Upper lobe of left lung (tissue), 6 donors: ENCODE measurements around the gene ERLIN1. TPM values are rescaled to one million over a fixed set of nuclear protein-coding genes. Genes with fewer than 3 reads are reported as not detected.
A peak's percentile ranks its signal among the peaks of the same experiment; 100 is the strongest.

Source experiments
- ATAC-seq, 2 donors: fragments of 200-7000 bp; cut with Tn5 transposase; one replicate each; pipeline ENCODE4 v1.9.1; 2022; ENCODE audit warnings: mild to moderate bottlenecking in 2 of 2, moderate library complexity in 2 of 2; ENCODE audit not compliant: low FRiP score in 2 of 2
- DNase-seq, 2 donors: peaks; one replicate each; pipeline ENCODE4 v3.0.0-alpha.2; 2019 to 2020
- H3K27ac ChIP-seq, 4 donors: fragments of 200-600 bp; sonication (generic); one replicate each; pipeline ENCODE4 v1.5.1; 2016 to 2019
- H3K27me3 ChIP-seq, 4 donors: fragments of 200-600 bp; sonication (generic); one replicate each; pipeline ENCODE4 v1.5.1; 2017 to 2019
- H3K36me3 ChIP-seq, 4 donors: fragments of 200-600 bp; sonication (generic); one replicate each; pipeline ENCODE4 v1.5.1; 2016 to 2019
- H3K4me1 ChIP-seq, 4 donors: fragments of 200-600 bp; sonication (generic); one replicate each; pipeline ENCODE4 v1.5.1; 2018 to 2019
- H3K4me3 ChIP-seq, 4 donors: fragments of 200-600 bp; sonication (generic); one replicate each; pipeline ENCODE4 v1.5.1; 2017 to 2019; ENCODE audit warnings: mild to moderate bottlenecking in 2 of 4, moderate library complexity in 1 of 4
- H3K9me3 ChIP-seq, 4 donors: fragments of 200-600 bp; sonication (generic); one replicate each; pipeline ENCODE4 v1.5.1; 2018 to 2019
- CTCF ChIP-seq, 6 experiments: fragments of 450-650 bp in 4 of 6; fragments of 200-600 bp in 2 of 6; sonication (generic) in 2 of 6; IDR thresholded peaks; one replicate each; pipeline ENCODE4 v1.5.1; 2016 to 2019; ENCODE audit warnings: antibody characterized with exemption in 6 of 6
- EP300 ChIP-seq, 4 donors: sonication (generic); formaldehyde crosslinking; IDR thresholded peaks; one replicate each; pipeline ENCODE4 v1.5.1; 2017; ENCODE audit warnings: antibody characterized with exemption in 4 of 4, control low read depth in 2 of 4
- POLR2A ChIP-seq, 4 donors: fragments of 450-650 bp; IDR thresholded peaks; one replicate each; pipeline ENCODE4 v1.5.1; 2016 to 2017; ENCODE audit warnings: antibody characterized with exemption in 4 of 4, mild to moderate bottlenecking in 2 of 4
- POLR2AphosphoS5 ChIP-seq, 2 donors: sonication (generic); formaldehyde crosslinking; IDR thresholded peaks; one replicate each; pipeline ENCODE4 v1.5.1; 2017; ENCODE audit warnings: antibody characterized with exemption in 2 of 2
- WGBS, 2 donors: methylation state at CpG; one replicate each; pipeline ENCODE4 v1.1.5; 2017 to 2018; 5-methylcytosine and 5-hydroxymethylcytosine counted together
- total RNA-seq, 6 donors: library from RNA; depleted of rRNA in 4 of 6; stranded (reverse); fragments of >200 nt in 4 of 6; gene quantifications; one replicate each; pipeline versions ENCODE4 v1.1.0 to v1.2.1, GENCODE V29; 2016 to 2021
- donor health status: DM: no; HTN: no; CAD: no; lungs with moderate emphysema.
- donor health status: DM: no; HTN: yes; CAD: no; lungs with severe emphysema.

The ERLIN1 gene
- 10 to 100 TPM in 5 of 6 donors, 1 to 10 TPM in 1; 9.4 to 40.7 (median 24.4) TPM for total RNA-seq

- Histone ChIP-seq H3K27ac (peak within 1 kb of the TSS; percentile 82 to 91 (median 90)), H3K9me3 (no peaks in the 10 kb centered on the region), H3K4me1 (peaks cover 23 to 32% (median 27%) of the 10 kb centered on the region in 4 donors), H3K4me3 (peak within 1 kb of the TSS; percentile 78 to 94 (median 84)), H3K27me3 (no peaks in the 10 kb centered on the region), H3K36me3 (peaks cover 0 to 23% (median 4%) of the 10 kb centered on the region in 4 donors)
- TF ChIP-seq POLR2A (IDR thresholded peaks at IDR 0.05) (peak in 3 of 4 donors; percentile 43 to 85 (median 52)), CTCF (IDR thresholded peaks at IDR 0.05) (peak in 2 of 6 experiments; percentile 25 to 36), EP300 (IDR thresholded peaks at IDR 0.05) (peak in 1 of 4 donors; percentile 46), POLR2AphosphoS5 (IDR thresholded peaks at IDR 0.05) (peak; percentile 71 to 90)
- peak; percentile 93 to 99 for DNase-seq
- WGBS, 2 donors: 1% methylated on average over 25 to 52 of the region's 65 CpGs
- peak; percentile 98 to 99 for ATAC-seq
Measured at GRCh38 chr10:100185364-100186252, at the start of gene ERLIN1. Gene ERLIN1, minus strand, starts transcription at chr10:100186029. Its CDS starts 403 bp downstream, at chr10:100185626.

GRCh38 chr10:100232101-100232500 is 46.3 kb upstream of the ERLIN1 start:
- Histone ChIP-seq H3K9me3 (no peaks in the 10 kb centered on the region), H3K27me3 (no peaks in the 10 kb centered on the region), H3K4me1 (peaks cover 9 to 16% (median 11%) of the 10 kb centered on the region in 4 donors), H3K36me3 (peaks cover 12 to 49% (median 29%) of the 10 kb centered on the region in 4 donors), H3K27ac (no peak overlapping the region), H3K4me3 (no peak overlapping the region)
- DNase-seq (no peak), ATAC-seq (no peak)
- 73 to 80% methylated on average over 2 of the region's 2 CpGs for WGBS, 2 donors
- no peak for TF ChIP-seq EP300 (IDR thresholded peaks at IDR 0.05)
- TF ChIP-seq POLR2A (IDR thresholded peaks at IDR 0.05): no peak
- TF ChIP-seq CTCF (IDR thresholded peaks at IDR 0.05): no peak
- TF ChIP-seq POLR2AphosphoS5 (IDR thresholded peaks at IDR 0.05): no peak

- Histone ChIP-seq H3K36me3 (peaks cover 12 to 37% (median 22%) of the 10 kb centered on the region in 4 donors), H3K27ac (peak overlapping the region; percentile 80 to 91 (median 84)), H3K27me3 (no peaks in the 10 kb centered on the region), H3K4me1 (peaks cover 9 to 16% (median 11%) of the 10 kb centered on the region in 4 donors), H3K4me3 (peak overlapping the region; percentile 78 to 97 (median 90)), H3K9me3 (no peaks in the 10 kb centered on the region)
- TF ChIP-seq POLR2AphosphoS5 (IDR thresholded peaks at IDR 0.05): no peak
- no peak for TF ChIP-seq EP300 (IDR thresholded peaks at IDR 0.05)
- TF ChIP-seq CTCF (IDR thresholded peaks at IDR 0.05): no peak
- no peak for TF ChIP-seq POLR2A (IDR thresholded peaks at IDR 0.05)
- WGBS, 2 donors: 61 to 66% methylated on average over 21 of the region's 21 CpGs
- ATAC-seq (peak in 1 of 2 donors; percentile 4), DNase-seq (peak in 1 of 2 donors; percentile 2)
Measured at GRCh38 chr10:100229819-100230422, 44.1 kb upstream of the ERLIN1 start.

GRCh38 chr10:100223879-100224278 is 38.0 kb upstream of the ERLIN1 start:
- H3K9me3 ChIP-seq: no peaks in the 10 kb centered on the region
- H3K36me3 ChIP-seq: peaks cover 12 to 67% (median 37%) of the 10 kb centered on the region in 4 donors
- H3K27me3 ChIP-seq: no peaks in the 10 kb centered on the region
- WGBS, 2 donors: 86 to 99% methylated on average over 5 of the region's 5 CpGs
- no peak overlapping the region for H3K27ac ChIP-seq
- DNase-seq (no peak), ATAC-seq (no peak)
- TF ChIP-seq POLR2AphosphoS5 (IDR thresholded peaks at IDR 0.05) (no peak), POLR2A (IDR thresholded peaks at IDR 0.05) (no peak), CTCF (IDR thresholded peaks at IDR 0.05) (no peak), EP300 (IDR thresholded peaks at IDR 0.05) (no peak)
- peaks cover 4 to 10% (median 6%) of the 10 kb centered on the region in 4 donors for H3K4me1 ChIP-seq
- no peak overlapping the region for H3K4me3 ChIP-seq
